DOHH2 (cell line): Measurements from ENCODE around the gene SYNGR4.
"Not testable (repeated sequence)": the region's sequence is repeated elsewhere in the genome, so short reads cannot be mapped to it uniquely, and the experiment has no call there.

Source experiments
- H3F3A ChIP-seq: fragments of 200-600 bp; sonication (generic), shearing (Covaris generic); 2 replicates; pipeline ENCODE4 v1.6.0; 2016; ENCODE audit warnings: antibody characterized with exemption, mild to moderate bottlenecking; ENCODE audit not compliant: control insufficient read depth, insufficient read depth
- H3K27ac ChIP-seq: fragments of 200-600 bp; sonication (generic); 2 replicates; pipeline ENCODE4 v1.5.1; 2014; ENCODE audit warnings: low read depth, mild to moderate bottlenecking, low read length, moderate library complexity
- H3K27me3 ChIP-seq: fragments of 200-600 bp; sonication (generic); 2 replicates; pipeline ENCODE4 v1.6.1; 2014; ENCODE audit warnings: mild to moderate bottlenecking, low read length, mixed read lengths; ENCODE audit not compliant: control insufficient read depth
- H3K36me3 ChIP-seq: fragments of 200-600 bp; sonication (generic); 2 replicates; pipeline ENCODE4 v1.6.1; 2014; ENCODE audit warnings: mild to moderate bottlenecking, low read length, moderate library complexity, mixed read lengths; ENCODE audit not compliant: control insufficient read depth
- H3K4me1 ChIP-seq: fragments of 200-600 bp; sonication (generic); 2 replicates; pipeline ENCODE4 v1.6.1; 2014; ENCODE audit warnings: mild to moderate bottlenecking, low read length, mixed read lengths; ENCODE audit not compliant: control insufficient read depth
- H3K4me2 ChIP-seq: fragments of 200-600 bp; sonication (generic); 2 replicates; pipeline ENCODE4 v1.6.0; 2014; ENCODE audit warnings: mild to moderate bottlenecking, low read length, moderate library complexity
- H3K4me3 ChIP-seq: fragments of 200-600 bp; sonication (generic); 2 replicates; pipeline ENCODE4 v1.5.1; 2014; ENCODE audit warnings: mild to moderate bottlenecking, low read length, mixed read lengths
- H3K79me2 ChIP-seq: fragments of 200-600 bp; sonication (generic); 2 replicates; pipeline ENCODE4 v1.6.1; 2014; ENCODE audit warnings: mild to moderate bottlenecking, low read length, mixed read lengths; ENCODE audit not compliant: control insufficient read depth
- H3K9me2 ChIP-seq: fragments of 200-600 bp; sonication (generic); replicated peaks from 2 replicates; pipeline ENCODE4 v1.6.1; 2014; ENCODE audit warnings: mild to moderate bottlenecking, low read length, mixed read lengths; ENCODE audit not compliant: control insufficient read depth
- H3K9me3 ChIP-seq: fragments of 200-600 bp; sonication (generic); 2 replicates; pipeline ENCODE4 v1.6.1; 2014; ENCODE audit warnings: antibody characterized with exemption, low read length, mixed read lengths; ENCODE audit not compliant: control insufficient read depth, insufficient read depth
- H4K20me1 ChIP-seq: fragments of 200-600 bp; sonication (generic); 2 replicates; pipeline ENCODE4 v1.6.0; 2014; ENCODE audit warnings: low read depth, mild to moderate bottlenecking, antibody characterized with exemption, low read length, moderate library complexity; ENCODE audit not compliant: control insufficient read depth, insufficient read depth
- EZH2phosphoT487 ChIP-seq: fragments of 200-600 bp; sonication (generic); IDR thresholded peaks from 2 replicates; pipeline ENCODE4 v1.6.1; 2017; ENCODE audit warnings: borderline replicate concordance, mild to moderate bottlenecking, antibody characterized with exemption, low read length, moderate library complexity, mixed read lengths
- TF ChIP-seq, protein P1 (sequence below): fragments of 200-600 bp; sonication (generic); IDR thresholded peaks from one replicate; pipeline ENCODE4 v1.5.1; 2014; ENCODE audit warnings: antibody characterized with exemption, mild to moderate bottlenecking, low read depth, low read length; ENCODE audit not compliant: poor library complexity, severe bottlenecking

Gene SYNGR4

DNA sequence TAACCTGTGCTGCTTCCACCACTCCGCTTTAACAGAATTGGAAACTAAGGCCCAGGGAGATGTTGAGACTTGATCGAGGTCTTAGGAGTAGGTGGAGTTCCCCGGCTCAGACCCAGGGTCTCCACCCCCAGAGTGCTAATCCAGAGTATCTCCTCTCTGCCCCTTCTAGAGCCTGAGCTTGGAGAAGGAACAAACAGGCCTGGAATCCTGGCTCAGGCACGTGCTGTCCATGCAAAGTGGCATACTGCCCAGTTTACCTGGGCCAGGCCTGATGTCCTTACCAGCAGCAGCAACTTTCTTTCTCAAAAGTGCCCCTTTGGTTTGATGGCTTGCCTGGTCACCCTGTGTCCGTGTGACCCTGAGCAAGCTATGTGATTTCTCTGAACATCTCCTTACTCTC lies 3.7 kb downstream of the SYNGR4 start:
- Histone ChIP-seq H3K4me1 (peaks cover 12% of the 10 kb centered on the region), H3K36me3 (no peaks in the 10 kb centered on the region), H3K4me3 (no peak overlapping the region), H4K20me1 (no peaks in the 10 kb centered on the region), H3K27ac (no peak overlapping the region), H3K9me2 (no peaks in the 10 kb centered on the region), H3K27me3 (no peaks in the 10 kb centered on the region), H3F3A (no peaks in the 10 kb centered on the region), H3K9me3 (no peaks in the 10 kb centered on the region), H3K79me2 (no peaks in the 10 kb centered on the region), H3K4me2 (no peak overlapping the region)
- TF ChIP-seq EZH2phosphoT487, result no peak
- TF ChIP-seq, protein P1, sequence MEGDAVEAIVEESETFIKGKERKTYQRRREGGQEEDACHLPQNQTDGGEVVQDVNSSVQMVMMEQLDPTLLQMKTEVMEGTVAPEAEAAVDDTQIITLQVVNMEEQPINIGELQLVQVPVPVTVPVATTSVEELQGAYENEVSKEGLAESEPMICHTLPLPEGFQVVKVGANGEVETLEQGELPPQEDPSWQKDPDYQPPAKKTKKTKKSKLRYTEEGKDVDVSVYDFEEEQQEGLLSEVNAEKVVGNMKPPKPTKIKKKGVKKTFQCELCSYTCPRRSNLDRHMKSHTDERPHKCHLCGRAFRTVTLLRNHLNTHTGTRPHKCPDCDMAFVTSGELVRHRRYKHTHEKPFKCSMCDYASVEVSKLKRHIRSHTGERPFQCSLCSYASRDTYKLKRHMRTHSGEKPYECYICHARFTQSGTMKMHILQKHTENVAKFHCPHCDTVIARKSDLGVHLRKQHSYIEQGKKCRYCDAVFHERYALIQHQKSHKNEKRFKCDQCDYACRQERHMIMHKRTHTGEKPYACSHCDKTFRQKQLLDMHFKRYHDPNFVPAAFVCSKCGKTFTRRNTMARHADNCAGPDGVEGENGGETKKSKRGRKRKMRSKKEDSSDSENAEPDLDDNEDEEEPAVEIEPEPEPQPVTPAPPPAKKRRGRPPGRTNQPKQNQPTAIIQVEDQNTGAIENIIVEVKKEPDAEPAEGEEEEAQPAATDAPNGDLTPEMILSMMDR, result no peak

DNA sequence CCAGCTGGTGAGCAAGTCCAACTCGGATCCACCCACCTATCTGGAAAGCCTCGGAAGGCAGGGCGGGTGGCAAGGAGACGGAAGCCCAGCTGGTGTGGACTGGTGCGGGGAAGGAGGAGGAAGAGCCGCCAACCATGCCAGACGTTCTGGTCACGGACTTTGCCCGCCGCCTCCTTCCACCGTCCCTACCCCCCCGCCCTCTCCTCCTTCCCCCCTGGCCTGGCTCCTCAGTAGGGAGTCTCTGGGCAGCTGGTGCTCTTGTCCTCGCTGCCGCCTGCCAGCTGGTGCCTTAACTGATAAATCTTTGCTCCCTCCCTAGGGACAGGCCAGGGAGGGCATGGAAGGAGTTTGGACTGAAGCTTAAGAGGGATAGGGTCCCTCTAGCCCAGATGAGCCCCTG lies 4.8 kb downstream of the SYNGR4 start:
- Histone ChIP-seq H3F3A (no peaks in the 10 kb centered on the region), H3K4me1 (peaks cover 8% of the 10 kb centered on the region), H3K4me3 (no peak overlapping the region), H3K4me2 (no peak overlapping the region), H4K20me1 (no peaks in the 10 kb centered on the region), H3K27me3 (no peaks in the 10 kb centered on the region), H3K27ac (no peak overlapping the region), H3K9me3 (no peaks in the 10 kb centered on the region), H3K79me2 (no peaks in the 10 kb centered on the region), H3K9me2 (no peaks in the 10 kb centered on the region), H3K36me3 (no peaks in the 10 kb centered on the region)
- TF ChIP-seq EZH2phosphoT487, result no peak
- TF ChIP-seq, protein P1, result no peak

DNA sequence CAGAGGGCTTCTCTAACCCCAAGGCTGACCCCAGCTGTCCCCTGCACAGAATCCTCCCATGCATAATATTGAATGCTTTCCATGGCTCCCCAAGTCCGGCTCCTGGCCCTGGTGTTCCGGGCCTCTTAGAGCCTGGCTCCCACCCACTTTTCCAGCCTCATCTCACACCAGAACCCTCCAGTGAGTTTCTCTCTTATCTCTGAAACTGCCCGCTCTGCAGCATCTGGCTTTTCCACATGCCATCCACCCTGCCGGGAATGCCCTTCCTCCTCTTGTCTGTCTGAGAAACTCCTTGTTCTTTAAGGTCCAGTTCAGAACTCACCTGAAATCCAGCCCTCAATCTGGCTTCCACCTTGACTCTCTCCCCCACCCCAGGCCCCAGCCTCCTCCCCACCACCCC lies 6.8 kb downstream of the SYNGR4 start:
- Histone ChIP-seq H3K27ac (no peak overlapping the region), H3K9me2 (no peaks in the 10 kb centered on the region), H3K4me3 (no peak overlapping the region), H3K9me3 (no peaks in the 10 kb centered on the region), H3K79me2 (no peaks in the 10 kb centered on the region), H3K4me2 (no peak overlapping the region), H3K4me1 (no peaks in the 10 kb centered on the region), H3K27me3 (no peaks in the 10 kb centered on the region), H3K36me3 (no peaks in the 10 kb centered on the region), H4K20me1 (no peaks in the 10 kb centered on the region), H3F3A (no peaks in the 10 kb centered on the region)
- no peak for TF ChIP-seq EZH2phosphoT487
- TF ChIP-seq, protein P1, result no peak

DNA sequence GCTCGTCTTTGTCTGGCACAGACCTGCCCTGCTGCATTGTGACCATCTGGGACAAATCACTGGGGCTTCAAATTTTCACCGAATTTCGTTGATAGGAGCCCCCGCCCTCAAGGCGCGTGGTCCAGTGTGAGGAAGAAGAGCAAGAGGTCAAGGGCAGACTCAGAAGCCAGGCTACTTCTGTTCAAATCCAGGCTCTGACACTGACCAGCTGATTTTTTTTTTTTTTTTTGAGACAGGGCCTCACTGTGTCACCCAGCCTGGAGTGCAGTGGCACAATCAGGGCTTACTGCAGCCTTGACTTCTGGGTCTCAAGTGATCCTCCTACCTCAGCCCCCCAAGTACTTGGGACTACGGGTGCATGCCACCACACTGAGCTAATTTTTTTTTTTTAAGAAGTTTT lies 7.2 kb downstream of the SYNGR4 start:
- H3K4me3 ChIP-seq, result no peak overlapping the region
- H4K20me1 ChIP-seq, result no peaks in the 10 kb centered on the region
- H3K4me2 ChIP-seq, result no peak overlapping the region
- no peak for TF ChIP-seq EZH2phosphoT487
- TF ChIP-seq, protein P1, result no peak
- H3K9me2 ChIP-seq, result no peaks in the 10 kb centered on the region
- no peaks in the 10 kb centered on the region for H3K9me3 ChIP-seq
- H3K36me3 ChIP-seq, result no peaks in the 10 kb centered on the region
- H3K27me3 ChIP-seq, result no peaks in the 10 kb centered on the region
- no peak overlapping the region for H3K27ac ChIP-seq
- H3K4me1 ChIP-seq, result no peaks in the 10 kb centered on the region
- H3K79me2 ChIP-seq, result no peaks in the 10 kb centered on the region
- no peaks in the 10 kb centered on the region for H3F3A ChIP-seq

DNA sequence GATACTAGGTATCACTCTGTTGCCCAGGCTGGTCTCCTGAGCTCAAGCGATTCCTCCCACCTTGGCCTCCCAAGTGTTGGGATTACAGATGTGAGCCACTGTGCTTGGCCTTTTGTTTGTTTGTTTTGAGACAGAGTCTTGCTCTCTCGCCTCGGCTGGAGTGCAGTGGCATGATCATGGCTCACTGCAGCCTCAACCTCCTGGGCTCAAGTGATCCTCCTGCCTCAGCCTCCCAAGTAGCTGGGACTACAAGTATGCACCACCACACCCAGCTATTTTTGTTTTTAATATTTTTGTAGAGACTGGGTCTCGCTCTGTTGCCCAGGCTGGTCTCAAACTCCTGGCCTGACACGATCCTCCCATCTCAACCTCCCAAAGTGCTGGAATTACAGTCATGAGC lies 7.6 kb downstream of the SYNGR4 start:
- H3K79me2 ChIP-seq, H3K27me3 ChIP-seq, H3K36me3 ChIP-seq, H4K20me1 ChIP-seq, H3K4me3 ChIP-seq, H3K27ac ChIP-seq, H3K9me2 ChIP-seq, H3F3A ChIP-seq, H3K4me2 ChIP-seq, H3K4me1 ChIP-seq, H3K9me3 ChIP-seq: not testable (repeated sequence)
